Gastroesophageal sphincter (tissue), 4 donors: Measurements from ENCODE around the gene ENPP7. TPM values are rescaled to one million over a fixed set of nuclear protein-coding genes. Genes with fewer than 3 reads are reported as not detected.

Experiments
- ATAC-seq: fragments of 150-250 bp; one replicate; pipeline ENCODE4 v1.9.1; 2016; ENCODE audit warnings: mild to moderate bottlenecking, moderate library complexity
- H3K27ac ChIP-seq, 4 donors: fragments of 200-600 bp; sonication (generic) in 3 of 4; 1 replicate in 3 of 4; 2 replicates in 1 of 4; pipeline ENCODE4 v1.5.1; 2016 to 2019
- H3K27me3 ChIP-seq: fragments of 200-600 bp; sonication (generic); one replicate; pipeline ENCODE4 v1.5.1; 2019
- H3K36me3 ChIP-seq, 2 donors: fragments of 200-600 bp; sonication (generic); one replicate each; pipeline ENCODE4 v1.5.1; 2019; ENCODE audit warnings: control low read depth in 1 of 2
- H3K4me1 ChIP-seq, 3 donors: fragments of 200-600 bp; sonication (generic); 1 replicate in 2 of 3; 2 replicates in 1 of 3; pipeline ENCODE4 v1.5.1; 2016 to 2019; ENCODE audit warnings: control low read depth in 2 of 3
- H3K4me3 ChIP-seq, 2 donors: fragments of 200-600 bp; sonication (generic); one replicate each; pipeline ENCODE4 v1.5.1; 2019; ENCODE audit warnings: mild to moderate bottlenecking in 1 of 2, moderate library complexity in 1 of 2
- H3K9me3 ChIP-seq, 3 donors: fragments of 200-600 bp; sonication (generic); one replicate each; pipeline ENCODE4 v1.5.1; 2017 to 2019; ENCODE audit warnings: control low read depth in 2 of 3
- CTCF ChIP-seq, 4 experiments: fragments of 200-600 bp in 2 of 4; fragments of 450-650 bp in 2 of 4; sonication (generic) in 1 of 4; IDR thresholded peaks; one replicate each; pipeline ENCODE4 v1.5.1; 2017 to 2019; ENCODE audit warnings: antibody characterized with exemption in 4 of 4, mild to moderate bottlenecking in 2 of 4, moderate library complexity in 2 of 4
- EP300 ChIP-seq: sonication (generic); formaldehyde crosslinking; IDR thresholded peaks from one replicate; pipeline ENCODE4 v1.6.1; 2017; ENCODE audit warnings: antibody characterized with exemption, mild to moderate bottlenecking
- POLR2A ChIP-seq, 2 donors: fragments of 450-650 bp; IDR thresholded peaks; one replicate each; pipeline ENCODE4 v1.6.1; 2017; ENCODE audit warnings: antibody characterized with exemption in 2 of 2, mild to moderate bottlenecking in 2 of 2, moderate library complexity in 1 of 2
- POLR2AphosphoS5 ChIP-seq: sonication (generic); formaldehyde crosslinking; IDR thresholded peaks from one replicate; pipeline ENCODE4 v1.6.1; 2017; ENCODE audit warnings: antibody characterized with exemption
- WGBS, 2 donors: methylation state at CpG; one replicate each; pipeline ENCODE4 v1.1.5; 2018; ENCODE audit warnings: low coverage in 1 of 2; 5-methylcytosine and 5-hydroxymethylcytosine counted together
- total RNA-seq, 4 donors: library from RNA; depleted of rRNA; stranded (reverse); fragments of >200 nt; gene quantifications; one replicate each; pipeline ENCODE4 v1.1.0, GENCODE V29; 2016

The ENPP7 gene
- total RNA-seq, 4 donors from 2014 or later = 0.27 TPM; not detected in 3

GRCh38 chr17:79745641-79746105, 14.9 kb downstream of the ENPP7 start:
- Histone ChIP-seq H3K27ac (no peak overlapping the region), H3K27me3 (peaks cover 90% of the 10 kb centered on the region), H3K4me1 (peaks cover 0 to 28% (median 9%) of the 10 kb centered on the region in 3 donors), H3K4me3 (no peak overlapping the region), H3K9me3 (no peaks in the 10 kb centered on the region), H3K36me3 (no peaks in the 10 kb centered on the region)
- TF ChIP-seq EP300 (no peak), CTCF (IDR thresholded peaks at IDR 0.05) (no peak), POLR2AphosphoS5 (no peak), POLR2A (IDR thresholded peaks at IDR 0.05) (no peak)
- 30 to 44% methylated on average over 2 of the region's 6 CpGs for WGBS, 2 donors
- ATAC-seq = no peak

DNA sequence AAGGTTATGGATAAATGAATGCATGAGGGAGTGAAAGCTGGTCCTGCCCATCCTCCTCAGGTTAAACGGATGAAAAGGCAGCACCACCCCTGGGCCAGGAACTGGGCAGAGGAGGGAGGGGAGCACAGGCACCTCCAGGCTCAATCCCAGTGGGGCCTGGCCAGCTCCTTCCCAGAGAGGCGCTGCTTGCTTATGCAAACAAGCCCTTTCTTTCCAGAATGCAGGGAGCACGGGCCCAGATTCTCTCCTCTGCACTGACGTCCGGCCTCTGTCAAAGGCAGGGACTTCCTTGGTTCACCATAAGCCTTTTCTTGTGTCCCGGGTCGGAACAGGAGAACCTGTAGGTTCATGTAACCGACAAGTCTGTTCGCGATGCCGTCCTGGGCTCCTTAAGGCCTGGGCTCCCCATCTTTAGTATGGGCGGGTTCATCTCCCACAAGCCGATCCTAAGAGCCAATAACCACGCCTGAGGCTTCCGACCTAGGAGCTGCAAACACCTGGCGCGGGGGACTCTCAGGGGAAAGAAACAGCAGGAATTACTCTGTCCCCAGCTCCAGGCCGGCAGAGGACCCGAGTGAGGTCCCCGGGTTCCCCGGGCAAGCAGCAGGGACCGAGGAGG, 16.3 kb downstream of the ENPP7 start:
- Histone ChIP-seq H3K4me1 (peaks cover 0 to 21% (median 5%) of the 10 kb centered on the region in 3 donors), H3K9me3 (no peaks in the 10 kb centered on the region), H3K4me3 (no peak overlapping the region), H3K27ac (no peak overlapping the region), H3K27me3 (peaks cover 90% of the 10 kb centered on the region), H3K36me3 (no peaks in the 10 kb centered on the region)
- WGBS, 2 donors = no CpG with 5 or more reads among the region's 22 CpGs
- TF ChIP-seq POLR2A (IDR thresholded peaks at IDR 0.05) (no peak), CTCF (IDR thresholded peaks at IDR 0.05) (no peak), EP300 (no peak), POLR2AphosphoS5 (no peak)
- ATAC-seq = no peak

DNA sequence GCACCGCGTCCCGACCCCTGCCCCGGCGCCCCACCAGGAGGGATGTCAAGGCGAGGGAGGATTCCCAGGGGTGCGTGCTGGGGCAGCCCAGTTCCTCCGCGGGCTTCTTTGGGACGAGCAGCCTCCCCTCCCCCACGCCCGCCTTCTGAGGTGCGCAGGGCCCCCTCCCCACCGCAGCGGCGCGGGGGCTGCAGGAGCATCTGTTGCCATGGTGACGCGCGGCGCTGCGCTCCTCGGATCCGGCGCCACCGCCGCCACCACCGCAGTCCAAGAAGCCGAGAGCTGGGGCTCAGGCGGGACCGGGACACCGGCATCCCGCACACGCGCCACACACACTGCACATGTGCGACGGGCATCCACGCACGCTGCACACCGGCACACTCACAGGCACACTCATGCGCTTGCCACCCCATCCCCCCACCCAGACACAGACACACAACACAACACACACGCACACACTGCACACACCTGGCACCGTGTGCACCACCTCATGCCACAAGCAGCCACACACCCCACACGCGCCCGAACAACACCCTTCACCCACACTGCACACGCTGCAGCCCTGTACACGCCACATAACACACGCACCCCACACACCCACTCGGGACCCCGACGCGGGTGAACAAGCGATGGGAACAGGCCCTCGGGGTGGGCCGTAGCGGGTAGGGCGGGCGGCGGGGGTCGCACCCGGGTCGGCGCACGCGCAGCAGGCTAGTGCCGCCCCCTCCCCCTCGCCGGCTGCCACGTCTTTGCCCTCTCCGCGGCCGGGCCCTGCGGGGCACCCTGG, 17.0 kb downstream of the ENPP7 start:
- no peaks in the 10 kb centered on the region for H3K36me3 ChIP-seq
- no peaks in the 10 kb centered on the region for H3K9me3 ChIP-seq
- WGBS, 2 donors = no CpG with 5 or more reads among the region's 74 CpGs
- TF ChIP-seq POLR2AphosphoS5 (no peak), POLR2A (IDR thresholded peaks at IDR 0.05) (no peak), EP300 (no peak), CTCF (IDR thresholded peaks at IDR 0.05) (no peak)
- no peak for ATAC-seq
- H3K27ac ChIP-seq = no peak overlapping the region
- H3K27me3 ChIP-seq = peaks cover 90% of the 10 kb centered on the region
- H3K4me1 ChIP-seq = peaks cover 0 to 17% (median 3%) of the 10 kb centered on the region in 3 donors
- H3K4me3 ChIP-seq = no peak overlapping the region

GRCh38 chr17:79748295-79749099, 17.8 kb downstream of the ENPP7 start:
- Histone ChIP-seq H3K4me3 (no peak overlapping the region), H3K9me3 (no peaks in the 10 kb centered on the region), H3K27me3 (peaks cover 90% of the 10 kb centered on the region), H3K4me1 (peaks cover 0 to 17% (median 3%) of the 10 kb centered on the region in 3 donors), H3K27ac (no peak overlapping the region), H3K36me3 (no peaks in the 10 kb centered on the region)
- ATAC-seq = no peak
- TF ChIP-seq CTCF (IDR thresholded peaks at IDR 0.05) (no peak), POLR2A (IDR thresholded peaks at IDR 0.05) (no peak), EP300 (no peak)
- WGBS, 2 donors = 0 to 15% methylated on average over 1 to 2 of the region's 55 CpGs
